ENCODE data around the gene LMOD1. TPM values are rescaled to one million over a fixed set of nuclear protein-coding genes. Genes with fewer than 3 reads are reported as not detected.

LMOD1 gene
- total RNA-seq, 1 donor from 2014 or later: 0.37 TPM

- peaks cover 8% of the 10 kb centered on the region for H3K27me3 ChIP-seq
- no peak for TF ChIP-seq CTCF (IDR thresholded peaks at IDR 0.05)
- no peak for TF ChIP-seq EZH2 (IDR thresholded peaks at IDR 0.05)
- TF ChIP-seq EZH2phosphoT487 (IDR thresholded peaks at IDR 0.05): no peak
- Mint-ChIP-seq H3K27ac (no peak overlapping the region), H3K27me3 (ENCODE audit: insufficient read depth, low read depth) (peaks cover 11% of the 10 kb centered on the region), H3K4me3 (no peak overlapping the region), H3K9me3 (no peaks in the 10 kb centered on the region), H3K4me1 (peaks cover 20% of the 10 kb centered on the region), H3K36me3 (no peaks in the 10 kb centered on the region)
- no peak for DNase-seq (ENCODE audit: low spot score)
- H3K4me3 ChIP-seq: no peak overlapping the region
- no peak overlapping the region for H3K9ac ChIP-seq
- no peaks in the 10 kb centered on the region for H3F3A ChIP-seq (ENCODE audit: low read depth)
- no peaks in the 10 kb centered on the region for H3K9me3 ChIP-seq (ENCODE audit: low read depth)
- H3K79me2 ChIP-seq (ENCODE audit: low read depth): no peaks in the 10 kb centered on the region
- H2AFZ ChIP-seq (replicated peaks): no peak overlapping the region
- H3K36me3 ChIP-seq: no peaks in the 10 kb centered on the region
- H4K20me1 ChIP-seq (ENCODE audit: low read depth): no peaks in the 10 kb centered on the region
- no peak overlapping the region for H3K27ac ChIP-seq
- no peak overlapping the region for H3K4me2 ChIP-seq
- H3K4me1 ChIP-seq: peaks cover 10% of the 10 kb centered on the region
Observed at GRCh38 chr1:201894343-201895119, 51.8 kb downstream of the LMOD1 start.

- Histone ChIP-seq H3F3A (ENCODE audit: low read depth) (no peaks in the 10 kb centered on the region), H3K79me2 (ENCODE audit: low read depth) (no peaks in the 10 kb centered on the region), H3K9me3 (ENCODE audit: low read depth) (no peaks in the 10 kb centered on the region), H3K4me2 (no peak overlapping the region), H3K9ac (no peak overlapping the region), H4K20me1 (ENCODE audit: low read depth) (no peaks in the 10 kb centered on the region), H3K27ac (no peak overlapping the region), H2AFZ (replicated peaks) (no peak overlapping the region), H3K27me3 (peaks cover 14% of the 10 kb centered on the region), H3K4me3 (no peak overlapping the region), H3K36me3 (no peaks in the 10 kb centered on the region), H3K4me1 (peaks cover 10% of the 10 kb centered on the region)
- no peak overlapping the region for H3K4me3 Mint-ChIP-seq
- no peaks in the 10 kb centered on the region for H3K9me3 Mint-ChIP-seq
- DNase-seq (ENCODE audit: low spot score): no peak
- H3K4me1 Mint-ChIP-seq: peaks cover 22% of the 10 kb centered on the region
- no peaks in the 10 kb centered on the region for H3K36me3 Mint-ChIP-seq
- TF ChIP-seq CTCF (IDR thresholded peaks at IDR 0.05): no peak
- TF ChIP-seq EZH2 (IDR thresholded peaks at IDR 0.05): no peak
- no peak for TF ChIP-seq EZH2phosphoT487 (IDR thresholded peaks at IDR 0.05)
- H3K27me3 Mint-ChIP-seq (ENCODE audit: insufficient read depth, low read depth): peaks cover 11% of the 10 kb centered on the region
- peak overlapping the region; percentile 89 for H3K27ac Mint-ChIP-seq
Observed at GRCh38 chr1:201893431-201893830, 52.9 kb downstream of the LMOD1 start.

GRCh38 chr1:201892211-201892610 is 54.1 kb downstream of the LMOD1 start:
- Histone ChIP-seq H4K20me1 (ENCODE audit: low read depth) (no peaks in the 10 kb centered on the region), H3F3A (ENCODE audit: low read depth) (peaks cover 9% of the 10 kb centered on the region), H3K27me3 (peaks cover 14% of the 10 kb centered on the region), H3K79me2 (ENCODE audit: low read depth) (no peaks in the 10 kb centered on the region), H3K4me2 (no peak overlapping the region), H3K9me3 (ENCODE audit: low read depth) (no peaks in the 10 kb centered on the region), H3K4me3 (no peak overlapping the region), H3K4me1 (peaks cover 17% of the 10 kb centered on the region), H3K27ac (no peak overlapping the region), H3K9ac (no peak overlapping the region), H3K36me3 (no peaks in the 10 kb centered on the region), H2AFZ (replicated peaks) (no peak overlapping the region)
- Mint-ChIP-seq H3K27ac (no peak overlapping the region), H3K4me3 (no peak overlapping the region), H3K27me3 (ENCODE audit: insufficient read depth, low read depth) (peaks cover 15% of the 10 kb centered on the region), H3K4me1 (peaks cover 28% of the 10 kb centered on the region), H3K9me3 (no peaks in the 10 kb centered on the region), H3K36me3 (no peaks in the 10 kb centered on the region)
- TF ChIP-seq CTCF (IDR thresholded peaks at IDR 0.05) (no peak), EZH2 (IDR thresholded peaks at IDR 0.05) (no peak), EZH2phosphoT487 (IDR thresholded peaks at IDR 0.05) (no peak)
- DNase-seq (ENCODE audit: low spot score): no peak
